OCI-LY1 (cell line): ENCODE results near the gene DGLUCY.

Experiments used
- H2AFZ ChIP-seq: fragments of 200-600 bp; sonication (generic), shearing (Covaris generic); 2 replicates; pipeline ENCODE4 v1.6.0; 2014; ENCODE audit warnings: antibody characterized with exemption, mild to moderate bottlenecking, low read length
- H3F3A ChIP-seq: fragments of 200-600 bp; sonication (generic), shearing (Covaris generic); 2 replicates; pipeline ENCODE4 v1.6.0; 2014; ENCODE audit warnings: mild to moderate bottlenecking, antibody characterized with exemption, low read length, moderate library complexity; ENCODE audit not compliant: insufficient read depth
- H3K27ac ChIP-seq: fragments of 200-600 bp; sonication (generic); 2 replicates; pipeline ENCODE4 v1.5.1; 2014; ENCODE audit warnings: low read length, mixed run types, mild to moderate bottlenecking, low read depth; ENCODE audit not compliant: poor library complexity, severe bottlenecking
- H3K27me3 ChIP-seq: fragments of 200-600 bp; sonication (generic); 2 replicates; pipeline ENCODE4 v1.6.0; 2014; ENCODE audit warnings: antibody characterized with exemption, mild to moderate bottlenecking, low read length, moderate library complexity; ENCODE audit not compliant: insufficient read depth
- H3K36me3 ChIP-seq: fragments of 200-600 bp; sonication (generic); 2 replicates; pipeline ENCODE4 v1.6.1; 2014; ENCODE audit warnings: mild to moderate bottlenecking, antibody characterized with exemption, low read length, moderate library complexity, mixed read lengths; ENCODE audit not compliant: insufficient read depth
- H3K4me1 ChIP-seq: fragments of 200-600 bp; sonication (generic); 2 replicates; pipeline ENCODE4 v1.5.1; 2014; ENCODE audit warnings: mild to moderate bottlenecking, low read length, moderate library complexity; ENCODE audit not compliant: insufficient read depth, severe bottlenecking
- H3K4me2 ChIP-seq: fragments of 200-600 bp; sonication (generic), shearing (Covaris generic); 2 replicates; pipeline ENCODE4 v1.6.1; 2014; ENCODE audit warnings: low read length
- H3K4me3 ChIP-seq: fragments of 200-600 bp; sonication (generic); 2 replicates; pipeline ENCODE4 v1.5.1; 2014; ENCODE audit warnings: low read length, low read depth, mild to moderate bottlenecking, mixed read lengths; ENCODE audit not compliant: poor library complexity, severe bottlenecking
- H3K79me2 ChIP-seq: fragments of 200-600 bp; shearing (Covaris generic); 2 replicates; pipeline ENCODE4 v1.6.1; 2016; ENCODE audit warnings: mixed run types, low read length, mixed read lengths; ENCODE audit not compliant: insufficient read depth
- H3K9ac ChIP-seq: fragments of 200-600 bp; sonication (generic), shearing (Covaris generic); 2 replicates; pipeline ENCODE4 v1.6.1; 2014; ENCODE audit warnings: mild to moderate bottlenecking, low read length, mixed read lengths
- H3K9me2 ChIP-seq: fragments of 200-600 bp; sonication (generic), shearing (Covaris generic); 2 replicates; pipeline ENCODE4 v1.6.1; 2014; ENCODE audit warnings: low read depth, mild to moderate bottlenecking, low read length, mixed read lengths
- H3K9me3 ChIP-seq: fragments of 200-600 bp; shearing (Covaris generic); 2 replicates; pipeline ENCODE4 v1.6.1; 2014; ENCODE audit warnings: low read length, mixed read lengths
- H4K20me1 ChIP-seq: fragments of 200-600 bp; sonication (generic), shearing (Covaris generic); 2 replicates; pipeline ENCODE4 v1.6.0; 2016; ENCODE audit warnings: mild to moderate bottlenecking, low read length; ENCODE audit not compliant: insufficient read depth
- CTCF ChIP-seq: fragments of 200-600 bp; sonication (generic), shearing (Covaris generic); IDR thresholded peaks from 2 replicates; pipeline ENCODE4 v1.5.1; 2017; ENCODE audit warnings: mild to moderate bottlenecking, antibody characterized with exemption, low read length, moderate library complexity, mixed read lengths
- EZH2 ChIP-seq: fragments of 200-600 bp; sonication (generic), shearing (Covaris generic); IDR thresholded peaks from 2 replicates; pipeline ENCODE4 v1.8.0; 2017; ENCODE audit warnings: borderline replicate concordance, mixed run types, mild to moderate bottlenecking, antibody characterized with exemption, low read length, moderate library complexity, mixed read lengths

The DGLUCY gene

GRCh38 chr14:91255026-91255695, 141.3 kb downstream of the DGLUCY start:
- H3K9me2 ChIP-seq: no peaks in the 10 kb centered on the region
- no peaks in the 10 kb centered on the region for H4K20me1 ChIP-seq
- H3K36me3 ChIP-seq: no peaks in the 10 kb centered on the region
- H3K9me3 ChIP-seq: no peaks in the 10 kb centered on the region
- H3K27me3 ChIP-seq: no peaks in the 10 kb centered on the region
- no peak overlapping the region for H3K4me3 ChIP-seq
- H3K4me1 ChIP-seq: peaks cover 41% of the 10 kb centered on the region
- H3K79me2 ChIP-seq: no peaks in the 10 kb centered on the region
- TF ChIP-seq CTCF (no peak; the same call in 1 of the 2 replicates), EZH2 (no peak)
- no peak overlapping the region for H3K9ac ChIP-seq
- no peak overlapping the region for H3K4me2 ChIP-seq
- H3K27ac ChIP-seq: no peak overlapping the region
- peaks cover 4% of the 10 kb centered on the region; the same call in 1 of the 2 replicates for H3F3A ChIP-seq
- no peak overlapping the region for H2AFZ ChIP-seq

GRCh38 chr14:91256661-91257060, 142.8 kb downstream of the DGLUCY start:
- H3F3A ChIP-seq: no peaks in the 10 kb centered on the region
- H3K27ac ChIP-seq: no peak overlapping the region
- H3K9me2 ChIP-seq: no peaks in the 10 kb centered on the region
- H3K9ac ChIP-seq: no peak overlapping the region
- no peak overlapping the region for H3K4me3 ChIP-seq
- H3K27me3 ChIP-seq: no peaks in the 10 kb centered on the region
- H3K4me1 ChIP-seq: peaks cover 28% of the 10 kb centered on the region
- H3K4me2 ChIP-seq: no peak overlapping the region
- no peak overlapping the region for H2AFZ ChIP-seq
- no peaks in the 10 kb centered on the region for H3K9me3 ChIP-seq
- H3K79me2 ChIP-seq: no peaks in the 10 kb centered on the region
- no peaks in the 10 kb centered on the region for H4K20me1 ChIP-seq
- TF ChIP-seq CTCF (no peak), EZH2 (no peak)
- H3K36me3 ChIP-seq: no peaks in the 10 kb centered on the region

DNA sequence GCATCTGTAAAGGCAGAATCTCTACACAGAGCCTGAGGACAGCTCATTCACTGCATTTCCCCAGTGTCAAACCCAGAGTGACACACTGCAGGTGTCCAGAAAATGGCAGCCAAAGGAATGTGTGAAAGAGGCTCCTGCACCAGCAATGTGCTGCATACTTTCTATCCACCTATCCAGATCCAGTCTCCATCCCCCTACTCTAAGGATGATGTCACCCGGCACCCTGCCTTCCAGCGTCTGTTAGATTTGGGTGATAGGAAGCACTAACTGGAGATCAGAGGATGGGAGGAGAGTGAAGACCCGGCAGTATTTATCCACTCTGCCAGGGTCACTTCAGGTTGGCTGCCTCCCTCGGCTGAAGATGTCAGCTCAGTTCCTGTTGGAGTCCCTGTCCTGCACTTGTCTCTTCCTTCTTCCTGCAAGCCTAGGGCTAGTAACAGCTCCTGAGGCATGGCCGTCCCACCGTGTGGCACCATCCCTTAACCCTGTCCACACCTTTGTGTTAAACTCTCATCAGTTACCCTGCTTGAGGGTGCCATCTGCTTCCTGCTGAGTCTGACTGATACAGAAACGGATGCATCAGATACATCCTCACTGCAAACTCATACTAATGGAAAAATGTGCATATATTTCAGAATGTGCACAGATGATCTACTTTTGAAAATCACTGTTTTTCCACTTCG, 143.6 kb downstream of the DGLUCY start:
- Histone ChIP-seq H3K27me3 (no peaks in the 10 kb centered on the region), H4K20me1 (no peaks in the 10 kb centered on the region), H3K9me2 (no peaks in the 10 kb centered on the region), H3K4me2 (no peak overlapping the region), H3K36me3 (no peaks in the 10 kb centered on the region), H3K79me2 (no peaks in the 10 kb centered on the region), H3K27ac (no peak overlapping the region), H3K4me1 (peaks cover 21% of the 10 kb centered on the region), H3K9me3 (no peaks in the 10 kb centered on the region), H3K4me3 (no peak overlapping the region), H2AFZ (no peak overlapping the region), H3F3A (no peaks in the 10 kb centered on the region), H3K9ac (no peak overlapping the region)
- TF ChIP-seq EZH2 (no peak), CTCF (no peak)
